ENCODE data around the gene UBE2J1.

- TF ChIP-seq POLR2A (IDR thresholded peaks at IDR 0.05; ENCODE audit: low read depth, low read length) (no peak), TAF1 (IDR thresholded peaks at IDR 0.05; ENCODE audit: borderline replicate concordance, low read depth, low read length) (no peak)
These were observed 53.6 kb downstream of the UBE2J1 start for GRCh38 chr6:89298680-89299465.

Data from GM12892 (cell line).